ENCODE results near the gene EIF2B4.

DNA sequence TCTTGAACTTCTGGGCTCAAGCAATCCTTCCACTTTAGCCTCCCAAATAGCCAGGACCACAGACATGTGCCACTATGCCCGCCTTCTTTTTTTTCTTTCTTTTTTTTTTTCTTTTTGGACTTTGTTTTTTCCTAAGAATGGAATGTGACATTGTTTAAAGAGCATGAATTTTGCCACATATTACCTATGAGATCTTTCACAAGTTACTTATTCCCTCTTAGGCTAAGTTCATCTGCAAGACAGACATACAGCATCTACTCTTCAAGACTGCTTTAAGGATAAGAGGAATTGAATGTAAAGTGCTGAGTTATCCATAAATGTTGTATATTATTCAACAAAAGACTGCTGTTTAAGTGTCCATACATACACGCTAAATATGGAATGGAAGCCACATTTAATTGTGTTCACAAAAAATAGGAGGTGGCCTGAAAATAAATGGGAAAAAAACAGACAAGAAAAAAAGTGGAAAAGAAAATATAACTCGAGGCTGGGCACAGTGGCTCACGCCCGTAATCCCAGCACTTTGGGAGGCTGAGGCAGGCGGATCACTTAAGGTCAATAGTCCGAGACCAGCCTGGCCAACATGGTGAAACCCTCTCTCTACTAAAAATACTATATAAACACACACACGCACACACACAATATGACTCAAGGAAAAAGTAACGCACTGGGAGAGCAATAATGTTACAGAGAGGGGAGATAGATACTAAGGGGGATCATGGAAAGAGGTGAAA, 42.4 kb upstream of the EIF2B4 start:
- TF ChIP-seq CTCF (optimal IDR thresholded peaks at IDR 0.05 in 1 of 3, IDR thresholded peaks at IDR 0.05 in 1 of 3, conservative IDR thresholded peaks at IDR 0.05 in 1 of 3; ENCODE audit: extremely low read depth in 1 of 3, insufficient read depth in 2 of 3, low read length in 3 of 3) (no peak), EZH2 (IDR thresholded peaks at IDR 0.05; ENCODE audit: low read length) (no peak)

Measured in keratinocyte (primary cell).